Stimulated activated CD8-positive, alpha-beta memory T cell treated with anti-CD3 and anti-CD28 coated beads, Interleukin-15, amount 100 ng/mL, for 48 hours (primary cell): ENCODE data around the gene DOCK4.
"Not testable (repeated sequence)": the region's sequence is repeated elsewhere in the genome, so short reads cannot be mapped to it uniquely, and the experiment has no call there.

Experiments
- DNase-seq, 2 donors: peaks; one replicate each; pipeline ENCODE4 v3.0.0-alpha.2; 2020; ENCODE audit warnings: low read depth in 2 of 2

Gene DOCK4

DNA sequence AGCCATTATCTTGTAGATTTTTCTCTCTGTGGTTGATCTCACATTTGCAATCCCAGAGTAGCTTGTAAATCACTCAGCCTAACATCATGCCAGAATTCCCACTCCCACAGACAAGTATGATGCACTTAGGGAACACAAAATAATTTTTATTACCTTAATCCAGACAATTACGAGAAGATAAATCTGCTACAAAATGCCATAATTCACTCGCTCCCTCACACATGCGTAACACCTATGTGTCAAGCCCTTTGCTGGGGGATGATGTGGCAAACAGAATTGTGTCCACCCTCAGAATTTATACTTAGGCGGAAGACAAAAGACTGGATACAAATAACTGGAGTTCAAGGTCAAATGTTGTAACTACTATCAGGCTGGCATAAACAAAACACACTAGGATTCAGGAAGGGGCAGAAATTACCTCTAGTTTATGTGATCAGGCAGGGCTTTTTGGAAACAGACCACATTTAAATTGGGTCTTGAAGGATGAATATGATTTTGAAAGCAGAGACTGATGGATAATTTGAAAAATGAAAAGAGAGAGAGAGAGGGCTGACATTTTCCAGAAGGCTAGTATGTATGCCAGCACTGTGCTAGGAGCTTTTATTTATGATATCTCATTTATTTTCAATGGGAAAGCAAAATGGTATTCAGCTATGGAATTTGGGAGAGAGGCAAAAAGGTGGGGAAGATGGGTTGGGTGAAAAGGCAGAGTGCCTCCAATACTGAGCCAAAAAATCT, 69.8 kb downstream of the DOCK4 start:
- no peak for DNase-seq

- no peak for DNase-seq
These were observed 70.4 kb downstream of the DOCK4 start for GRCh38 chr7:112135815-112136214.

DNA sequence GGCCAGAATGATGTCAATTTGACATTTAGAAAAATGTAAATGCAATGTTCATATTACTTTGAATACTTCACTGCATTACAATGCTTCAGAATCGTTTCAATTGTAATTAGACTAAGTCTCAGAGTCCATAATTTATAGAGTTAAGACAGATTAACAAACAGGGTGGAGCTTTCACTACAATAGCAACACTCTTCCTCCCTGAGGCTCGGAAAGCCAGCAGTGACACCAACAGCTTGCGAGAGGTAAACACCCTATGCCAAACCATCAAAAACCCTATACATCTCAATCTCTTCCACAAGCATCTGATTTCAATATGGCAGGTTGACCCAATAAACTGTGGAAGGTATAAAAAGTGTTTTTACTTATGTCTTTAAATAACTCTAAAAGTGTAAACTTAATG, 72.2 kb downstream of the DOCK4 start:
- DNase-seq = no peak

GRCh38 chr7:112133328-112133727, 72.9 kb downstream of the DOCK4 start:
- no peak for DNase-seq

DNA sequence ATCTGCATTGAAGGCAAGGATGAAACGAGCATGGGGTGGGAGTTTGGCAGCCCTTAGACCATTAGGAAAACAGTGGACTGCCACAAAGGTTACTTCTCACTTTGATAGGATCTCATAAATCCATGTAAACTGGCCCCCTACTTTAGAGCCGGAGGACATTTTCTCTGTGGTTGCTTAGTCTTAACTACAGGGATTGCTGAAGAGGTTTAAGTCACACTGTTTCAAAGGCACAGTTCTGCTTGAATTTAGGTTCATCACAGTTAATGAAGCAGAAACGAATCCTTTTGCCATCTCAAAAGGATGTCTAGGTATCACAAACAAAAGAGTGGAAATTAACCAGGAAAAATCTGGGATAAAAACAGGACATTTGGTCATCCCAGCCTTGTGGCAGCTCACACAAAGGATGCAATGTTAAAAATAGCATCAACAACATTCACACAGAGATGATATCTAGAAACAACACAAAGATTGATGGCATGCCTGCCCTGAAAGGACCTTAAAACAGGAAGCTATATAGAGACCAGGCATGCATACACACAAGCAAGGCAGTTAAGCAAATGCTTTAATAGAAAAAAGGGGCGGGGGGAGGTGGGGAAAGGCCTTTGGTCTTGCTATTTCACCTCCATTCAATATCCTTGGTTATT, 74.0 kb downstream of the DOCK4 start:
- no peak for DNase-seq

- DNase-seq = no peak
These were observed 75.3 kb downstream of the DOCK4 start for GRCh38 chr7:112130729-112131410.

- DNase-seq = no peak
These were observed 76.4 kb downstream of the DOCK4 start for GRCh38 chr7:112129655-112130323.

GRCh38 chr7:112128461-112129425, 77.5 kb downstream of the DOCK4 start:
- not testable (repeated sequence) for DNase-seq

- DNase-seq = not testable (repeated sequence)
These were observed 78.2 kb downstream of the DOCK4 start for GRCh38 chr7:112128041-112128440.

DNA sequence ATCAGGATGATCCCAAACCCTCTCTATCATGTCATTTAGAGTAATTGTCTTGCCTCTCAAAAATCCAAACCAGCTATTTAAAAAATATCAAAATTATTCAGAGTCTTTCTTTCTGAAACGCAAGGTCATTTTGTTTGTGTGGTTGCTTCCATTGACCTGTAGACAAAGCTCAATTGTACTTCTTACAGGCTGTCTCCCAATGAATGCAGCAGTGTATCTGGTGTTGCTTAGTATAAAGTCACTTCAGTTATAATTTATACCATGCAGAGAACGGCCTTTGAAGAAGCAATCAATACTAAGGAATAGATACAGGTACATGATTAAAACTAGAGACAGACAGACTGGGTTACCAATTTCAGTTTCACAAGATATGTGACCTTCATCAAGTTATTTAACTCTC, 80.9 kb downstream of the DOCK4 start:
- no peak for DNase-seq

DNA sequence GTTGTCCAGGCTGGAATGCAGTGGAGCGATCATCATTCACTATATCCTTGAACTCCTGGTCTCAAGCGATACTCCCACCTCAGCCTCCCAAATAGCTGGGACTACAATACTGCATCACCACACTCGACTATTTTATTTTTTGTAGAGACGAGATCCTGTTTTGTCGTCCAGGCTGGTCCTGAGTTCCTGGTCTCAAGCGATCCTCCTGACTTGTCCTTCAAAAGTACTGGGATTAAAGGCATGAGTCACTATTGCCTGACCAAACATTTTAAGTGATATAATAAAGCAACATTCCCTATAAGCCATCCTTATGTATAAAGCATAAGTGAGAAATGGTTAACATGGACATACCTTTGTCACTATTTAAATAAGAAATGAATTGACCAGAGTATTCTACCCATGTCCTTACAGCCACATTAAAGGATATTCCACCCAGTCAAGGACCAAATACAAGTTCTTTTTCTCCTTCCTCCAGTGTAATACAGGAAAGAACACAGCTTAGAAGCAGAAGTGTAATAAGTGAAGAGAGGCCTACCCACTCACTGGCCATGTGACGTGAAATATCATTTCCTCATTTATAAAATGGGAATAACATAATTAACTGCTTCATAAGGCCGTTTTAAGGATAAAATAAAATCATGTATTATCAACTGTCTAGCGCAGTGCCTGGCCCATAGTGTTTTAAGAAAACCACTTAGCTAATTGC, 82.0 kb downstream of the DOCK4 start:
- no peak for DNase-seq

- no peak for DNase-seq
These were observed 83.4 kb downstream of the DOCK4 start for GRCh38 chr7:112122798-112123197.

- no peak for DNase-seq
These were observed 84.1 kb downstream of the DOCK4 start for GRCh38 chr7:112122144-112122543.

GRCh38 chr7:112121318-112121717, 84.9 kb downstream of the DOCK4 start:
- no peak for DNase-seq

DNA sequence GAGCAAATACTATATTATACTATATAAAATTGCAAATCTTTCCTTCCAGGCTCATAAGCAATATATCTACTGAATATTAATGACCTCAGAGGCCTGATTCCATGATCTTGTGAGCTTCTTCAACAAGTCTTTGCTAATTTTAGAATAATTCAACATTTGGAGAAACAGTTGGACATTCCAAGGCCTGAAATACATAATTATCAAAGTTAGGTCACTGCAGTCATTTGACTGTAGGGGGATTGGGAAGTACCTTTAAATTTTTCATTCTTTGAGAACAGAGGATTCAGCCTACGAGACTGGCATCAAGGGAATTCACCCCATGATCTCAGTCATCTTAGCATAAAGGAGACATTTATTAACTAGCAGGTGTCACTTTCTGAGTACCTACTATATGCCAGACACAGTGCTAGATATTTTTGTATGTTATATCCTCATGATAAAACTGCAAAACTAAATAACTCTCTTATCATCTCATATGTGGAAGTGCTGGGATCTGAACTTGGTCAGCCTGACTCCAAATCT, 85.4 kb downstream of the DOCK4 start:
- DNase-seq = no peak

- no peak for DNase-seq
These were observed 87.3 kb downstream of the DOCK4 start for GRCh38 chr7:112118581-112119566.

DNA sequence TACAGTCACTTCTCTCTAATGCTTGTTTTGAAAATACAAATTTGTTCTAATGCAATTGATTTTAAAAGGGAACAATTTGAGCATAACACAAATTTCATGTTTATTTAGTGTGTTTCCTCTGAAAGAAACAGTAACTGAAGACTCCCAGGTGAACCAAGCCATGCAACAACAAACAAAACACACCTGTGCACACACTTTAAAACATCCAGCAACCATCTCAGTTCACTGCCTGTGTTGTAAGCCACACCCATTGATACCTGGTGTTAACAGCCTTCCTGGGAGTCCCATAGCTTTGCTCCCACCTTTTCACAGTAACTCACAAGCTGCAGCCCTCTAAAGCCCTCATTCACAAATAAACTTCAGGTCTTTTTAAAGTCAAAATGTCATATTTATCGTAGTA, 89.3 kb downstream of the DOCK4 start:
- no peak for DNase-seq

GRCh38 chr7:112116358-112116757, 89.8 kb downstream of the DOCK4 start:
- DNase-seq = no peak

DNA sequence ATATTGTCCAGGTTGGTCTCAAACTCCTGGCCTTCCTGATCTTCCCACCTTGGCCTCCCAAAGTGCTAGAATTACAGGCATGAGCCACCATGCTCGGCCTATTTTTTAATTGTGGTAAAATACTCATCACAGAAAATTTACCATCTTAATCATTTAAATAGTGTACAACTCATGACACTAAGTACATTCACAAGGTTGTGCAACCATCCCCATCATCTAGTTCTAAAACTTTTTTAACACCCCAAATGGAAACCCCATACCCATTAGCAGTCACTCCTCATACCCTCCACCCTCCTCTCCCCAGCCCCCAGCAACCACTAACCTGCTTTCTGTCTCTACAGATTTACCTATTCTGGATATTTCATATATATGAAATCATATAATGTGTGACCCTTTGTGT, 90.3 kb downstream of the DOCK4 start:
- DNase-seq = no peak
